ENCODE data around the gene CALML4.

Gene CALML4

GRCh38 chr15:68196445-68197169 lies 8.5 kb downstream of the CALML4 start:
- TF ChIP-seq CTCF (IDR thresholded peaks at IDR 0.05; ENCODE audit: low read depth, low read length, missing control alignments), result no peak
- no peak for DNase-seq (ENCODE audit: low read depth)
- no peak overlapping the region for H3K4me3 ChIP-seq (ENCODE audit: low read depth, low read length)

DNA sequence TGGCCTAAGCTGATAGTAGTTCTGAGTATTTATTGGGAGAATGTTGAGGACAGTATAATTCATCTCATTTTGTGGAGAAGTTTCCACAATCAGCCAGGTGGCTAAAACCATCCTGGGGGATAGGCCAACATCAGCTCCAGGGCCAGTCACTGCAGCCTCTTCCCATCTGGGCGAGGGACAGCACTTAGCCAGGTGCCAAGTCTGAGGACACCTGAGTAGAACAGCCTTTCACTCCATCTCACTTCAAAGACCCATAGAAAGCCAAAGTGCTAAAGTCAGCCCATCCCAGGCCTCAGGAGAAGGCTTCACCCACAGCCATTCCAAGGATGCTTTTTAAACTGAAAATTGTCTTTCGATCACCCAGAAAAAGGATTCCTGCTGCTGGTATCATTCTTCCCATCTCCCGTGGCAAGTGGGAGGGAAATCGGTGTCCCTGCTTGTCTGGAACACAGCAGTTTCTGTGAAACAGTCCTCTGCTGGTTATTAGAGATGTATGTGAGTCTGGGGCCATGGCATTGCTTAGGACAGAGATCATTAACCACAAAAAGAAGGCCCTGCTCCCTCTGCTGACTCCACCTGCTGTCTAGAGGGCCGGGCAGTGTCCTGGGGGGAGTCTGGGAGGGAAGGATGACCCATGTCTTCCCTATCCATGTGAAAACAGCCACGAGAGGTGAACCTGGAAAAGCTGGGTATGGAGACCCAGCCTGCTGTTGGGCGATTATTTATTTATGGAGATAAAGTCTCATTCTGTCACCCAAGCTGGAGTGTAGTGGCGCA lies 9.6 kb downstream of the CALML4 start:
- no peak for TF ChIP-seq CTCF (IDR thresholded peaks at IDR 0.05; ENCODE audit: low read depth, low read length, missing control alignments)
- H3K4me3 ChIP-seq (ENCODE audit: low read depth, low read length), result no peak overlapping the region
- no peak for DNase-seq (ENCODE audit: low read depth)

DNA sequence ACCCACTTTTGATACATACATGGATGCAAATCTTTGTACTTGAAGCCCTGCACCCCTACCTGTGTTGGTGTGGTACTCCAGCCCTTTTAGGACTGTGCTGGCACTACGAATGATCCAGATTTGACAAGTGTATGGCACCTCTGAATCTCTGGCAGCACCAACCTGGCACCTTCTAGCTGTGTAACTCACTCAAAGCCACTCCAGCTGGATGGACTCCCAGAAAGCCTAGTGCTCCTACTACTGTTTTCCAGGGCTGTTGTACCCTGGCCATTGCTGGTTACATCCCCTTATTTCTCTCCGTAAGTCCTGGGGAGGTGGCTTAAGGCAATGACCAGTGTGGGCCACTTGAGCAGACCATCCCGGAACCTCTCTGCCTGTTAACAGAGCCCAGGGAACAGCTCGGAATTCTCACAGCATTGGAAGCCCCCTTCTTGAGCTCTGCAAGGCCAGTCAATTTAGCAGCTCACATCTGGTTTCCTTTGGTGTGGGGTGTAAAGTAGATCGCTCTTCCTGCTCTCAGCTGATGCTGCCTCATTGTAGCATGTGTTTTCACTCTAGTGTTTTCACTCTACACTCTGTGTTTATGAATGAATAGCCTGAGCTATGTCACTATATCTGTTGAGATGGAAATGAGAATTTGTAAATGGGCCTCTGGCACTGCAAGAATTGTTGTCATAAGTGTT lies 12.2 kb downstream of the CALML4 start:
- TF ChIP-seq CTCF (IDR thresholded peaks at IDR 0.05; ENCODE audit: low read depth, low read length, missing control alignments), result no peak
- no peak overlapping the region for H3K4me3 ChIP-seq (ENCODE audit: low read depth, low read length)
- DNase-seq (ENCODE audit: low read depth), result no peak

GRCh38 chr15:68192117-68192516 lies 13.0 kb downstream of the CALML4 start:
- peak; percentile 16 for TF ChIP-seq CTCF (IDR thresholded peaks at IDR 0.05; ENCODE audit: low read depth, low read length, missing control alignments)
- no peak overlapping the region for H3K4me3 ChIP-seq (ENCODE audit: low read depth, low read length)
- no peak for DNase-seq (ENCODE audit: low read depth)

DNA sequence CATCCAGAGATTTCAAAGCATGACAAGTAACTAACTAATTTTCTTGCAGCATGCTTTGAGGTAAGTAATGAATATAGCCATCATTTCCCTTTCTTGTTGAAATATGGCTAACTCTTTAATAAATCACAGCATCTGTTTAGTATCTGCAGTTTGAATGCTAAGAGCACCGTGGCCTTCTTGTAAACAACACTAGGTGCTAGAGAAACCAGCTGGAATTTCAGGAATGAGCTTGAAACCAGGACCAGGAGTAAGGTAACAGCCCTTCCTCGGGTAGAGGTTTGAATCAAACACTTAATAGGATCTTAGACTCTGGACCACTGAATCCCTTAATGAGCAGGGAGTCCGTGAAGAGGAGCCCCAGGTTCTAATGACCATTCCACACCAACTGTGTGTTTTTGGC lies 13.6 kb downstream of the CALML4 start:
- no peak for TF ChIP-seq CTCF (IDR thresholded peaks at IDR 0.05; ENCODE audit: low read depth, low read length, missing control alignments)
- H3K4me3 ChIP-seq (ENCODE audit: low read depth, low read length), result no peak overlapping the region
- DNase-seq (ENCODE audit: low read depth), result no peak

DNA sequence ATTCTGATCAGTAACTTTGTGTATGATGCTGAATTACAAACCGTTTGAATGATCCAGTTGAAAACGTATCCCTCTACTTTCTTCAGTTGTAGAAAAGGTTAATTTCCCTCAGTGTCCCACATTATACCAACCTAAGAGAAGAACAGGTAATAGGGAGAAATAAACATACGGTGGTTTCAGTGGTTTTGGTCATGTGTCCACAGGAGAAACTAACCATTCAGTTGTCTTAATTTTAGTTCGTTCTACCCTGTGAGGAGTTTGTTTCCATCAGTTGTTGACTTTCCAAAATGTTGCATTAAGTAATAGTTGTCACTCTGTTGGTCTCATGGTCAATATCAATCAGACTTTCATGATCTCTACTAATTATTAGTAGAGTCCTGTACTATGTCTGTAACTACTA lies 15.1 kb downstream of the CALML4 start:
- no peak for TF ChIP-seq CTCF (IDR thresholded peaks at IDR 0.05; ENCODE audit: low read depth, low read length, missing control alignments)
- H3K4me3 ChIP-seq (ENCODE audit: low read depth, low read length), result no peak overlapping the region
- DNase-seq (ENCODE audit: low read depth), result no peak

All from GM12864 (cell line).